ENCODE results near the gene KCNT2. TPM values are rescaled to one million over a fixed set of nuclear protein-coding genes. Genes with fewer than 3 reads are reported as not detected.

Gene KCNT2
- total RNA-seq, 1 experiment from 2014 or later, result not detected

DNA sequence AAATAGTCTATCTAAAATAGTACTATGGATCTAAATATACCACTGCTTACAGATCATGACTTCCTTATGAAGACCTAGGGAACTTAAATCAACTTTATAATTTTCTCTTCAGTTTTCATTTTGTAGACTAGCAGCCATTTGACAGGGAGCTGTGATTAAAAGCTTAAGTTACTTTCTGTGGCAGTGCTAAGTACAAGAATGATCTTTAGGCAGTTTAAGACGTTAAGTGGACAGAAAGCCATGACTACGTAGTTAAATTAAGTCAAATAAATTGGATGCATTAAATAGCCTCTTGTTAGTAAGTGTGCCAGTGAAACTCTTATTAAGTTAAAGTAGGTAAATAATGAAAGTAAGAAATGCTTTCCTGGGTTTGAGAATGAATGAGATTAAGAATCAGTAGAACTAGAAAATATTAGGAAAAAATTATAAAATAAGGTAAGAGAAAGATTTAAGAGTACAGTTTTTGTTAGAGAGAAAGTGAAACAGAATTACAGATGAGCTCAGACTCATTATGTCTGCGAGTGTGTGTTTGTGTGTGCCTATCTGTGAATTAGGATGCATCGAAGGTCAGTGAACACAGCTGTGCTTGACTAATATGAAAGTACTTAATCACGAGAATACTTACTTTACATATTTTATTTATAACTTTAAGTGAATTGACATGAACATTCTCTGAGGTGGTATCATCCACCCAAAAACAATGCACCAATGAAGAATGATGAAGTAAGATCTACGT, 336.9 kb downstream of the KCNT2 start:
- ATAC-seq, result no peak
- Histone ChIP-seq H3K27me3 (ENCODE audit: insufficient read depth, low read length) (no peaks in the 10 kb centered on the region), H3K9me2 (ENCODE audit: insufficient read depth) (no peaks in the 10 kb centered on the region), H3K9ac (ENCODE audit: low read length) (no peak overlapping the region), H3K9me3 (ENCODE audit: control insufficient read depth in 1 of 2, insufficient read depth in 1 of 2, low read depth in 1 of 2, low read length in 2 of 2) (no peaks in the 10 kb centered on the region), H3K79me2 (ENCODE audit: insufficient read depth, low read length) (no peaks in the 10 kb centered on the region), H3K36me3 (ENCODE audit: control insufficient read depth in 1 of 2, insufficient read depth in 2 of 2, low read length in 2 of 2) (no peaks in the 10 kb centered on the region), H3K27ac (ENCODE audit: low read depth, low read length) (no peak overlapping the region), H3K4me1 (ENCODE audit: control insufficient read depth in 1 of 2, insufficient read depth in 2 of 2, low read length in 2 of 2) (no peaks in the 10 kb centered on the region), H2AFZ (ENCODE audit: low read depth, low read length, poor library complexity, severe bottlenecking) (peak overlapping the region; percentile 56), H3K4me3 (replicated peaks in 1 of 2; ENCODE audit: low read depth in 1 of 2, low read length in 2 of 2) (no peak overlapping the region), H3K4me2 (ENCODE audit: low read length) (no peak overlapping the region), H4K20me1 (ENCODE audit: insufficient read depth) (no peaks in the 10 kb centered on the region)
- CTCF ChIA-PET, result no interaction called here
- BruUV-seq (replicated peaks), result no TSS peak
- TF ChIP-seq REST (IDR thresholded peaks at IDR 0.05; ENCODE audit: low read depth), result no peak
- TF ChIP-seq ZBTB33 (IDR thresholded peaks at IDR 0.05; ENCODE audit: extremely low read depth, insufficient replicate concordance, low read length), result no peak
- TF ChIP-seq, protein P1, sequence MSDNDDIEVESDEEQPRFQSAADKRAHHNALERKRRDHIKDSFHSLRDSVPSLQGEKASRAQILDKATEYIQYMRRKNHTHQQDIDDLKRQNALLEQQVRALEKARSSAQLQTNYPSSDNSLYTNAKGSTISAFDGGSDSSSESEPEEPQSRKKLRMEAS (IDR thresholded peaks at IDR 0.05), result no peak
- no peak for TF ChIP-seq POLR2AphosphoS5 (IDR thresholded peaks at IDR 0.05; ENCODE audit: low read depth, low read length)
- no peak for TF ChIP-seq FOSL1 (IDR thresholded peaks at IDR 0.05; ENCODE audit: low read depth)
- TF ChIP-seq ZFX (IDR thresholded peaks at IDR 0.05), result no peak
- TF ChIP-seq ELF1 (IDR thresholded peaks at IDR 0.05; ENCODE audit: borderline replicate concordance, low read depth), result no peak
- TF ChIP-seq YY1 (IDR thresholded peaks at IDR 0.05; ENCODE audit: extremely low read depth, insufficient replicate concordance, low read depth, low read length), result no peak
- TF ChIP-seq, protein P2, sequence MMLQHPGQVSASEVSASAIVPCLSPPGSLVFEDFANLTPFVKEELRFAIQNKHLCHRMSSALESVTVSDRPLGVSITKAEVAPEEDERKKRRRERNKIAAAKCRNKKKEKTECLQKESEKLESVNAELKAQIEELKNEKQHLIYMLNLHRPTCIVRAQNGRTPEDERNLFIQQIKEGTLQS (IDR thresholded peaks at IDR 0.05), result no peak
- no peak for TF ChIP-seq CEBPB (IDR thresholded peaks at IDR 0.05; ENCODE audit: low read depth)
- TF ChIP-seq, protein P3, sequence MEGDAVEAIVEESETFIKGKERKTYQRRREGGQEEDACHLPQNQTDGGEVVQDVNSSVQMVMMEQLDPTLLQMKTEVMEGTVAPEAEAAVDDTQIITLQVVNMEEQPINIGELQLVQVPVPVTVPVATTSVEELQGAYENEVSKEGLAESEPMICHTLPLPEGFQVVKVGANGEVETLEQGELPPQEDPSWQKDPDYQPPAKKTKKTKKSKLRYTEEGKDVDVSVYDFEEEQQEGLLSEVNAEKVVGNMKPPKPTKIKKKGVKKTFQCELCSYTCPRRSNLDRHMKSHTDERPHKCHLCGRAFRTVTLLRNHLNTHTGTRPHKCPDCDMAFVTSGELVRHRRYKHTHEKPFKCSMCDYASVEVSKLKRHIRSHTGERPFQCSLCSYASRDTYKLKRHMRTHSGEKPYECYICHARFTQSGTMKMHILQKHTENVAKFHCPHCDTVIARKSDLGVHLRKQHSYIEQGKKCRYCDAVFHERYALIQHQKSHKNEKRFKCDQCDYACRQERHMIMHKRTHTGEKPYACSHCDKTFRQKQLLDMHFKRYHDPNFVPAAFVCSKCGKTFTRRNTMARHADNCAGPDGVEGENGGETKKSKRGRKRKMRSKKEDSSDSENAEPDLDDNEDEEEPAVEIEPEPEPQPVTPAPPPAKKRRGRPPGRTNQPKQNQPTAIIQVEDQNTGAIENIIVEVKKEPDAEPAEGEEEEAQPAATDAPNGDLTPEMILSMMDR (IDR thresholded peaks at IDR 0.05 in 2 of 3, conservative IDR thresholded peaks at IDR 0.05 in 1 of 3; ENCODE audit: borderline replicate concordance in 1 of 3, insufficient read depth in 1 of 3, low read depth in 2 of 3, low read length in 2 of 3), result no peak
- no peak for TF ChIP-seq CBX3 (IDR thresholded peaks at IDR 0.05; ENCODE audit: low read depth)
- no peak for TF ChIP-seq TCF7L2 (IDR thresholded peaks at IDR 0.05; ENCODE audit: borderline replicate concordance, extremely low read depth, insufficient read depth, insufficient read length)
- no peak for TF ChIP-seq EGR1 (IDR thresholded peaks at IDR 0.05; ENCODE audit: low read depth)
- no peak for TF ChIP-seq EZH2 (IDR thresholded peaks at IDR 0.05)
- POLR2A ChIA-PET, result no interaction called here
- intact Hi-C loops (cut with micrococcal nuclease), result no loop called here
- RAD21 ChIA-PET (ENCODE audit: low non-redundant PET in 1 of 2, low total read pairs in 2 of 2, uncharacterized antibody in 2 of 2, unreplicated experiment in 2 of 2), result no interaction called here
- DNase-seq (ENCODE audit: low read depth, low spot score), result no peak

Measured in HCT116 (cell line).